Fibroblast of mammary gland (primary cell): ENCODE data around the gene SCAPER.

Experiments
- DNase-seq: peaks from one replicate; pipeline ENCODE4 v3.0.0-alpha.2; 2010; ENCODE audit warnings: low read depth
- H3K4me3 ChIP-seq: 2 replicates; pipeline ENCODE4 v1.5.1; 2011; ENCODE audit warnings: low read depth, mild to moderate bottlenecking, low read length, moderate library complexity; ENCODE audit not compliant: control insufficient read depth
- TF ChIP-seq, protein P1 (sequence below): conservative IDR thresholded peaks from 2 replicates; pipeline ENCODE4 v1.5.1; 2011; ENCODE audit warnings: low read depth, low read length, inconsistent platforms; ENCODE audit not compliant: control insufficient read depth, insufficient read depth

Gene SCAPER

GRCh38 chr15:76378691-76379090 is 526.4 kb downstream of the SCAPER start:
- TF ChIP-seq, protein P1, sequence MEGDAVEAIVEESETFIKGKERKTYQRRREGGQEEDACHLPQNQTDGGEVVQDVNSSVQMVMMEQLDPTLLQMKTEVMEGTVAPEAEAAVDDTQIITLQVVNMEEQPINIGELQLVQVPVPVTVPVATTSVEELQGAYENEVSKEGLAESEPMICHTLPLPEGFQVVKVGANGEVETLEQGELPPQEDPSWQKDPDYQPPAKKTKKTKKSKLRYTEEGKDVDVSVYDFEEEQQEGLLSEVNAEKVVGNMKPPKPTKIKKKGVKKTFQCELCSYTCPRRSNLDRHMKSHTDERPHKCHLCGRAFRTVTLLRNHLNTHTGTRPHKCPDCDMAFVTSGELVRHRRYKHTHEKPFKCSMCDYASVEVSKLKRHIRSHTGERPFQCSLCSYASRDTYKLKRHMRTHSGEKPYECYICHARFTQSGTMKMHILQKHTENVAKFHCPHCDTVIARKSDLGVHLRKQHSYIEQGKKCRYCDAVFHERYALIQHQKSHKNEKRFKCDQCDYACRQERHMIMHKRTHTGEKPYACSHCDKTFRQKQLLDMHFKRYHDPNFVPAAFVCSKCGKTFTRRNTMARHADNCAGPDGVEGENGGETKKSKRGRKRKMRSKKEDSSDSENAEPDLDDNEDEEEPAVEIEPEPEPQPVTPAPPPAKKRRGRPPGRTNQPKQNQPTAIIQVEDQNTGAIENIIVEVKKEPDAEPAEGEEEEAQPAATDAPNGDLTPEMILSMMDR: no peak
- no peak overlapping the region for H3K4me3 ChIP-seq
- DNase-seq: no peak

GRCh38 chr15:76377751-76378150 is 527.4 kb downstream of the SCAPER start:
- TF ChIP-seq, protein P1: no peak
- DNase-seq: no peak
- H3K4me3 ChIP-seq: no peak overlapping the region

GRCh38 chr15:76377217-76377616 is 527.9 kb downstream of the SCAPER start:
- no peak overlapping the region for H3K4me3 ChIP-seq
- TF ChIP-seq, protein P1: no peak
- DNase-seq: no peak

DNA sequence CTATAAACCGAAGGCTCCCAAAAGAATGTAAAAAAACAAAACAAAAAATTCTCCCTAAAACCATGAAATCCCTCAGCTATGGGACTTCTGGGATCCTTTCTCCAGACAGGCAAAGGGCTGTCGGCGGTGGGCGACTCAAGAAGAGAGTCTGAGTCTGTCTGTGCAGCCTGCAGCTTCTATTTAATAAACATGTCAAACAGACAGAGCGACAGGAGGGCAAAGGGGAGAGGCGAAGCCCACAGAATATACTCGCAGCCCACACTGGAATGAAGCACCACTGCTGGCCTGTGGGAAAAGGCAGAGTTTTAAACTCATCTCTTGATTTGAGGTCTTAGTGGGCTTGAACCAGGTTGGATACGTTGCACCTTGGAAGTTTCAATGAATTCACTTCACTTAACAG is 528.3 kb downstream of the SCAPER start:
- no peak overlapping the region for H3K4me3 ChIP-seq
- TF ChIP-seq, protein P1: no peak
- DNase-seq: no peak

DNA sequence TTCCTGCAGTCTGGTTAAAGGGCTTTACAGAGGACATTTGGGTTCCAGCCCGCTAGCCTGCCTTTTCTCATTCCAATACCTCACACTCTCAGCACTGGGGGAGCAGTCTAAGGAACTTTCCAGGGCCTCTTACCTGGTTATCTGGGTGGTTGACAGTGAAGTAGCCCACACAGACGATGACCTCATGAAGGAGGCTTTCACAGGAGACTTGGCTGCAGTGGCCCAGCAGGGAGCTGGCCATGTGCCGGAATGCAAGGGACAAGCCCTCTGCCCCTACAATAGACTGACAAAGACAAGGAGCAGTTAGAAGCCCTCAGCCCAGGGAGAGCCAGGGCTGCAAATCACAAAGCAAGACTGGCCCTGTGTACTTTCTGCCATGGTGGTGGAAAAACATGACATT is 529.1 kb downstream of the SCAPER start:
- TF ChIP-seq, protein P1: no peak
- H3K4me3 ChIP-seq: no peak overlapping the region
- no peak for DNase-seq

GRCh38 chr15:76368122-76368621 is 537.0 kb downstream of the SCAPER start:
- H3K4me3 ChIP-seq: no peak overlapping the region
- TF ChIP-seq, protein P1: no peak
- no peak for DNase-seq

DNA sequence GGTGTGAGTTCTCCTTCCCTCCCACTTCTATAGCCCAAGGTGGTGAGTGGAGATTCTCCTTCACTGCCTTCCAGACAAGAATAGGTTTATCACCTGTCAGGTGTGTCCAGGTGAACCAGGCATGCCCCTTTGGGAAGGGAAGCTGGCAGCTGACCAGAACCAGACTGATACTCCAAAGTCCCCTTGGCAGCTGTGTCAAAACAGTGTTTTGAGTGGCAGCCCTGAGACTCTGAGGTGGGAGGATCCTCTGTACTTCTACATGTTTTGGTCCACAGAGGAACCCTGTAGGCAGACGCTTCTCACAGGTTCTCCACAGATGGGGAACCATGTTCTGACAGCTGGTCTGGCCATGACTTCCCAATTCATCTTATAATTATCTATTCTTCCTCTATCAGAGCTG is 538.4 kb downstream of the SCAPER start:
- TF ChIP-seq, protein P1: no peak
- DNase-seq: no peak
- H3K4me3 ChIP-seq: no peak overlapping the region
